ENCODE data around the gene NPR2. TPM values are rescaled to one million over a fixed set of nuclear protein-coding genes. Genes with fewer than 3 reads are reported as not detected.

Gene NPR2
- polyA plus RNA-seq, 3 donors: 0.48 TPM; not detected in 2

GRCh38 chr9:35743452-35743851, 47.9 kb upstream of the NPR2 start:
- H3K79me2 ChIP-seq (ENCODE audit: insufficient read depth, low read length): peaks cover 50% of the 10 kb centered on the region

DNA sequence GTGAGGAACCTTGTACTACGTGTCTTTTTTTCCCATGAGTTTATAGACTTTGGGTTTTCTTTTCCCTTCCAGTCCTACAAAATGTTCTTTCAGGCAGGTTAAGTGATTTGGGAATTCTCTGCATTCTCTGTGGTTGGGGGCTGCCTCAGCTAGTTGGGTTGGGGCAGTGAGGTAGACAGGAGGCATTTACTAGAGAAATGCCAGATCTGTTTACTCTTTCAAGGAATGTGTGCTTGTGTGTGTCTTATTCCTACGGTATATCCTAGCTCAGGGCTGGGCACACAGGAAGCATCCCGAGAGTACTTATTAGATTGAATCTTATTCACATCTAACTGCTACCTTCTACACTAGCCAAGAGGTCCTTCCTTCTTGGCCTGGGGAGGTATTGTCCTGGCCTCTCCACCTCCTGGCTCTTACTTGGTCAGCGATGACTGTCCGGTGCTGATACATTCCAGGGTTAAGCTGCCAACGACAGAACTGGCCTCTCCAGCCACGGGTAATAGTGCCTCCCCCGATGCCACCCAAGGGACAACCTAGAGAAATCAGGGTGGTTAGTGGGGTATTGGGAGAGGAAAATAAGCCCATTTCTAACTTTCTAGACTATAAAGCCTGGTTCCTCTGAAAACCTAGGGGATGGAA, 47.4 kb upstream of the NPR2 start:
- peaks cover 46 to 57% of the 10 kb centered on the region in 2 donors for H3K36me3 ChIP-seq (replicated peaks in 1 of 2; ENCODE audit: control insufficient read depth in 1 of 2, insufficient read depth in 2 of 2, low read length in 2 of 2)

More at GRCh38 chr9:35743452-35743851, 47.9 kb upstream of the NPR2 start:
- no peak overlapping the region for H3K9ac ChIP-seq (ENCODE audit: insufficient read depth, low read length, poor library complexity, severe bottlenecking)
- TF ChIP-seq CTCF (IDR thresholded peaks at IDR 0.05): no peak
- Mint-ChIP-seq H3K4me1 (peaks cover 49% of the 10 kb centered on the region), H3K36me3 (peaks cover 67 to 79% of the 10 kb centered on the region in 2 donors), H3K9me3 (peaks cover 0 to 2% (median 0%) of the 10 kb centered on the region in 7 donors), H3K27me3 (ENCODE audit: low read depth in 3 of 3) (peaks cover 0 to 1% (median 0%) of the 10 kb centered on the region in 3 donors), H3K27ac (peak overlapping the region; percentile 24 to 91 (median 68)), H3K4me3 (peak overlapping the region in 1 of 2 donors; percentile 17)
- intact Hi-C loops (cut with micrococcal nuclease): no loop called here
- peaks cover 45 to 48% of the 10 kb centered on the region in 2 donors for H3K4me1 ChIP-seq (ENCODE audit: control insufficient read depth in 1 of 2, insufficient read depth in 2 of 2, low read length in 2 of 2)
- H3K4me2 ChIP-seq (replicated peaks; ENCODE audit: extremely low read depth, low read length, poor library complexity, severe bottlenecking): peak overlapping the region; percentile 28
- H3K27me3 ChIP-seq (ENCODE audit: control insufficient read depth in 2 of 2, insufficient read depth in 2 of 2, low read length in 2 of 2): no peaks in the 10 kb centered on the region
- no peaks in the 10 kb centered on the region for H3K9me3 ChIP-seq (replicated peaks in 1 of 2; ENCODE audit: control insufficient read depth in 1 of 2, insufficient read depth in 1 of 2, low read length in 2 of 2)
- peak overlapping the region; percentile 6 for H2AFZ ChIP-seq (ENCODE audit: insufficient read depth, low read depth, low read length, poor library complexity, severe bottlenecking)
- H4K20me1 ChIP-seq (ENCODE audit: insufficient read depth, low read length): peaks cover 96% of the 10 kb centered on the region
- H3K27ac ChIP-seq (ENCODE audit: low read depth in 1 of 2, low read length in 2 of 2): peak overlapping the region in 1 of 2 donors; percentile 74
- 25% methylated on average over 2 of the region's 2 CpGs for WGBS (ENCODE audit: insufficient coverage)
- H3K36me3 ChIP-seq (replicated peaks in 1 of 2; ENCODE audit: control insufficient read depth in 1 of 2, insufficient read depth in 2 of 2, low read length in 2 of 2): peaks cover 51 to 63% of the 10 kb centered on the region in 2 donors
- peak in 2 of 3 donors; percentile 27 to 29 for DNase-seq
- H3K4me3 ChIP-seq (replicated peaks in 1 of 3; ENCODE audit: low read depth in 2 of 3, low read length in 3 of 3): no peak overlapping the region

More for the DNA sequence above, 47.4 kb upstream of the NPR2 start:
- Mint-ChIP-seq H3K27me3 (ENCODE audit: low read depth in 3 of 3) (peaks cover 0 to 1% (median 0%) of the 10 kb centered on the region in 3 donors), H3K36me3 (peaks cover 62 to 74% of the 10 kb centered on the region in 2 donors), H3K27ac (peak overlapping the region; percentile 24 to 91 (median 68)), H3K9me3 (no peaks in the 10 kb centered on the region), H3K4me1 (peaks cover 50% of the 10 kb centered on the region), H3K4me3 (peak overlapping the region in 1 of 2 donors; percentile 17)
- peak overlapping the region; percentile 6 for H2AFZ ChIP-seq (ENCODE audit: insufficient read depth, low read depth, low read length, poor library complexity, severe bottlenecking)
- no peak overlapping the region for H3K4me3 ChIP-seq (replicated peaks in 1 of 3; ENCODE audit: low read depth in 2 of 3, low read length in 3 of 3)
- peak overlapping the region; percentile 28 for H3K4me2 ChIP-seq (replicated peaks; ENCODE audit: extremely low read depth, low read length, poor library complexity, severe bottlenecking)
- H3K27me3 ChIP-seq (ENCODE audit: control insufficient read depth in 2 of 2, insufficient read depth in 2 of 2, low read length in 2 of 2): no peaks in the 10 kb centered on the region
- no CpG with 5 or more reads among the region's 8 CpGs for WGBS (ENCODE audit: insufficient coverage)
- H3K9me3 ChIP-seq (replicated peaks in 1 of 2; ENCODE audit: control insufficient read depth in 1 of 2, insufficient read depth in 1 of 2, low read length in 2 of 2): no peaks in the 10 kb centered on the region
- H4K20me1 ChIP-seq (ENCODE audit: insufficient read depth, low read length): peaks cover 93% of the 10 kb centered on the region
- no peak for DNase-seq
- H3K9ac ChIP-seq (ENCODE audit: insufficient read depth, low read length, poor library complexity, severe bottlenecking): no peak overlapping the region
- intact Hi-C loops (cut with micrococcal nuclease): no loop called here
- H3K4me1 ChIP-seq (ENCODE audit: control insufficient read depth in 1 of 2, insufficient read depth in 2 of 2, low read length in 2 of 2): peaks cover 46 to 50% of the 10 kb centered on the region in 2 donors
- peaks cover 55% of the 10 kb centered on the region for H3K79me2 ChIP-seq (ENCODE audit: insufficient read depth, low read length)
- TF ChIP-seq CTCF (IDR thresholded peaks at IDR 0.05): no peak
- H3K27ac ChIP-seq (ENCODE audit: low read depth in 1 of 2, low read length in 2 of 2): peak overlapping the region; percentile 15 to 74

Data from CD14-positive monocyte (primary cell).